Astrocyte (in vitro differentiated cells and primary cell): ENCODE data around the gene MOV10. TPM values are rescaled to one million over a fixed set of nuclear protein-coding genes. Genes with fewer than 3 reads are reported as not detected.
A peak's percentile ranks its signal among the peaks of the same experiment; 100 is the strongest.

ENCODE experiments used
- DNase-seq: peaks from one replicate; pipeline ENCODE4 v3.0.0-alpha.2; 2010; ENCODE audit warnings: low read depth
- FAIRE-seq: peaks from 2 replicates; lab custom pipeline; 2011; peaks lifted over from hg19 to GRCh38; lab: Jason Lieb, UNC
- H2AFZ ChIP-seq: 2 replicates; pipeline ENCODE4 v1.6.0; 2012; ENCODE audit warnings: low read depth, low read length, inconsistent platforms
- H3K27ac ChIP-seq: 2 replicates; pipeline ENCODE4 v1.5.1; 2011; ENCODE audit warnings: low read depth, low read length, inconsistent platforms
- H3K27me3 ChIP-seq: 2 replicates; pipeline ENCODE4 v1.6.0; 2011; ENCODE audit warnings: low read length, inconsistent platforms; ENCODE audit not compliant: insufficient read depth
- H3K36me3 ChIP-seq: 2 replicates; pipeline ENCODE4 v1.5.1; 2011; ENCODE audit warnings: low read length, inconsistent platforms; ENCODE audit not compliant: insufficient read depth
- H3K4me1 ChIP-seq: 2 replicates; pipeline ENCODE4 v1.5.1; 2011; ENCODE audit warnings: low read length, inconsistent platforms; ENCODE audit not compliant: insufficient read depth
- H3K4me2 ChIP-seq: 2 replicates; pipeline ENCODE4 v1.6.0; 2012; ENCODE audit warnings: low read length, inconsistent platforms
- H3K4me3 ChIP-seq: 2 replicates; pipeline ENCODE4 v1.5.1; 2011; ENCODE audit warnings: low read depth, mild to moderate bottlenecking, low read length, inconsistent platforms; ENCODE audit not compliant: insufficient read depth
- H3K79me2 ChIP-seq: 2 replicates; pipeline ENCODE4 v1.6.0; 2012; ENCODE audit warnings: mild to moderate bottlenecking, low read length, inconsistent platforms; ENCODE audit not compliant: insufficient read depth
- H3K9ac ChIP-seq: 2 replicates; pipeline ENCODE4 v1.6.0; 2012; ENCODE audit warnings: mild to moderate bottlenecking, low read length, inconsistent platforms
- H3K9me3 ChIP-seq: 2 replicates; pipeline ENCODE4 v1.5.1; 2012; ENCODE audit warnings: low read depth, mild to moderate bottlenecking, low read length, inconsistent platforms; ENCODE audit not compliant: insufficient read depth
- H4K20me1 ChIP-seq: 2 replicates; pipeline ENCODE4 v1.6.0; 2012; ENCODE audit warnings: low read length, inconsistent platforms; ENCODE audit not compliant: insufficient read depth
- H3K27ac Mint-ChIP-seq: one replicate; pipeline ENCODE4 v1.8.0; 2021; ENCODE audit warnings: mild to moderate bottlenecking, mixed read lengths; ENCODE audit not compliant: unreplicated experiment
- H3K27me3 Mint-ChIP-seq: one replicate; pipeline ENCODE4 v1.8.0; 2021; ENCODE audit warnings: low read depth, mixed read lengths; ENCODE audit not compliant: unreplicated experiment
- H3K36me3 Mint-ChIP-seq: one replicate; pipeline ENCODE4 v1.8.0; 2021; ENCODE audit warnings: low read depth, mixed read lengths; ENCODE audit not compliant: unreplicated experiment
- H3K4me1 Mint-ChIP-seq: one replicate; pipeline ENCODE4 v1.8.0; 2021; ENCODE audit warnings: low read depth, mixed read lengths; ENCODE audit not compliant: unreplicated experiment
- H3K4me3 Mint-ChIP-seq: one replicate; pipeline ENCODE4 v1.8.0; 2021; ENCODE audit warnings: mild to moderate bottlenecking, moderate library complexity, mixed read lengths; ENCODE audit not compliant: unreplicated experiment
- H3K9me3 Mint-ChIP-seq: one replicate; pipeline ENCODE4 v1.8.0; 2021; ENCODE audit warnings: mild to moderate bottlenecking, mixed read lengths; ENCODE audit not compliant: unreplicated experiment
- CTCF ChIP-seq: IDR thresholded peaks from 2 replicates; pipeline ENCODE4 v1.5.1; 2011; ENCODE audit warnings: low read depth, mild to moderate bottlenecking, inconsistent platforms, low read length, moderate library complexity; ENCODE audit not compliant: insufficient read depth
- EZH2 ChIP-seq: IDR thresholded peaks from 2 replicates; pipeline ENCODE4 v1.6.1; 2012; ENCODE audit warnings: mild to moderate bottlenecking, low read length, inconsistent platforms; ENCODE audit not compliant: insufficient read depth
- total RNA-seq: library from RNA; stranded (reverse); gene quantifications from 2 replicates; pipeline ENCODE4 v1.2.1, GENCODE V29; 2021

MOV10 gene
- total RNA-seq, 1 donor from 2014 or later: 121 TPM

GRCh38 chr1:112672009-112672408 is 2.5 kb upstream of the MOV10 start:
- no peaks in the 10 kb centered on the region for H3K9me3 ChIP-seq
- H3K4me3 ChIP-seq: no peak overlapping the region
- peaks cover 6% of the 10 kb centered on the region for H4K20me1 ChIP-seq
- Mint-ChIP-seq H3K27ac (no peak overlapping the region), H3K4me1 (peaks cover 22% of the 10 kb centered on the region), H3K4me3 (no peak overlapping the region), H3K27me3 (no peaks in the 10 kb centered on the region), H3K36me3 (peaks cover 18% of the 10 kb centered on the region), H3K9me3 (no peaks in the 10 kb centered on the region)
- DNase-seq: no peak
- H3K27ac ChIP-seq: no peak overlapping the region
- peaks cover 23% of the 10 kb centered on the region for H3K79me2 ChIP-seq
- no peaks in the 10 kb centered on the region for H3K27me3 ChIP-seq
- TF ChIP-seq CTCF (no peak), EZH2 (no peak)
- peaks cover 19% of the 10 kb centered on the region for H3K4me1 ChIP-seq
- H3K36me3 ChIP-seq: peaks cover 41% of the 10 kb centered on the region
- no peak overlapping the region for H3K9ac ChIP-seq
- FAIRE-seq: no peak
- H2AFZ ChIP-seq: no peak overlapping the region
- no peak overlapping the region for H3K4me2 ChIP-seq

GRCh38 chr1:112672842-112673241 is 1.6 kb upstream of the MOV10 start:
- Histone ChIP-seq H4K20me1 (peaks cover 12% of the 10 kb centered on the region), H2AFZ (no peak overlapping the region), H3K27ac (no peak overlapping the region), H3K36me3 (peaks cover 37% of the 10 kb centered on the region), H3K79me2 (peaks cover 31% of the 10 kb centered on the region), H3K9ac (no peak overlapping the region), H3K27me3 (no peaks in the 10 kb centered on the region), H3K4me2 (no peak overlapping the region), H3K9me3 (no peaks in the 10 kb centered on the region), H3K4me1 (peaks cover 19% of the 10 kb centered on the region), H3K4me3 (no peak overlapping the region)
- DNase-seq (no peak), FAIRE-seq (no peak)
- Mint-ChIP-seq H3K27me3 (no peaks in the 10 kb centered on the region), H3K4me3 (no peak overlapping the region), H3K36me3 (peaks cover 15% of the 10 kb centered on the region), H3K4me1 (peaks cover 24% of the 10 kb centered on the region), H3K9me3 (no peaks in the 10 kb centered on the region), H3K27ac (no peak overlapping the region)
- no peak for TF ChIP-seq CTCF
- no peak for TF ChIP-seq EZH2

GRCh38 chr1:112673592-112674439 is 643 bp upstream of the MOV10 start:
- Histone ChIP-seq H3K4me2 (peak overlapping the region; percentile 97), H3K79me2 (peaks cover 40% of the 10 kb centered on the region), H3K36me3 (peaks cover 31% of the 10 kb centered on the region), H3K27ac (peak overlapping the region; percentile 86), H2AFZ (peak overlapping the region; percentile 31), H3K4me3 (peak overlapping the region; percentile 85), H3K4me1 (peaks cover 19% of the 10 kb centered on the region), H3K27me3 (no peaks in the 10 kb centered on the region), H3K9me3 (no peaks in the 10 kb centered on the region), H4K20me1 (peaks cover 19% of the 10 kb centered on the region), H3K9ac (peak overlapping the region; percentile 91)
- Mint-ChIP-seq H3K36me3 (peaks cover 11% of the 10 kb centered on the region), H3K4me1 (peaks cover 29% of the 10 kb centered on the region), H3K4me3 (peak overlapping the region; percentile 95), H3K27me3 (no peaks in the 10 kb centered on the region), H3K9me3 (no peaks in the 10 kb centered on the region), H3K27ac (peak overlapping the region; percentile 95)
- peak; percentile 59 for TF ChIP-seq CTCF
- no peak for TF ChIP-seq EZH2
- DNase-seq (peak; percentile 53), FAIRE-seq (peak; percentile 69)
